Stimulated activated CD8-positive, alpha-beta memory T cell treated with anti-CD3 and anti-CD28 coated beads, Interleukin-15, amount 100 ng/mL, for 24 hours (primary cell): Measurements from ENCODE around the gene PHF12.

Source experiments
- DNase-seq: peaks from one replicate; pipeline ENCODE4 v3.0.0-alpha.2; 2020; ENCODE audit warnings: low read depth

PHF12 gene

DNA sequence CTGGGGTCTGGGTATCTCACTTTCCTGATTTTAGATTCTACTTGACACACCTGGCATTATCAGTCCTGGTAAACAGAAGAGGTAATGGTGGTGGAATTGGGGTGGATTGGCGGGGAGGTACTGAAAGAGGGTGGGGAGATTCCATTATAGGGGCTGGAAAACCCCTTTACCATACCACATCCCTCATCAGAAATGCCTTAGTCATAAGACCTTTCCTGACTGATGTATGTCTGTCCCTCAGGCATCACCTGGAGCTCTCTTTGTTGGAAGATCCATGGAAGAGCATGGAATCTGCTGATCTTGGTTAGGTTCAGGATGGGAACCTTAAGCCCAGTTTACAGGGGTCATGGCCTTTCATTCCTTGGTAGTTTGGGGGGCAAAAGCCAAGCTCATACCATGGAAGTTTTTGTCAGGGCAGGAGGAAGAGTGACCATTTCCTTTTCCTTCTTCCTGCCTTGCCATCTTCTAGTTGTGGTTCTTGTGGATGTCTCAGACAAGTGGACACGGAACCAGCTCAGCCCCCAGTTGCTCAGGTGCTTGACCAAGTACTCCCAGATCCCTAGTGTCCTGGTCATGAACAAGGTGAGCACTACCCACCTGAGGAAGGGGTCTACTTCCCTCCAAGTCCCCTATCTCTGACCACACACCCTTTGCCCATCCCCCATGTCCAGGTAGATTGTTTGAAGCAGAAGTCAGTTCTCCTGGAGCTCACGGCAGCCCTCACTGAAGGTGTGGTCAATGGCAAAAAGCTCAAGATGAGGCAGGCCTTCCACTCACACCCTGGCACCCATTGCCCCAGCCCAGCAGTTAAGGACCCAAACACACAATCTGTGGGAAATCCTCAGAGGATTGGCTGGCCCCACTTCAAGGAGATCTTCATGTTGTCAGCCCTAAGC, 93.2 kb downstream of the PHF12 start:
- DNase-seq, result no peak

DNA sequence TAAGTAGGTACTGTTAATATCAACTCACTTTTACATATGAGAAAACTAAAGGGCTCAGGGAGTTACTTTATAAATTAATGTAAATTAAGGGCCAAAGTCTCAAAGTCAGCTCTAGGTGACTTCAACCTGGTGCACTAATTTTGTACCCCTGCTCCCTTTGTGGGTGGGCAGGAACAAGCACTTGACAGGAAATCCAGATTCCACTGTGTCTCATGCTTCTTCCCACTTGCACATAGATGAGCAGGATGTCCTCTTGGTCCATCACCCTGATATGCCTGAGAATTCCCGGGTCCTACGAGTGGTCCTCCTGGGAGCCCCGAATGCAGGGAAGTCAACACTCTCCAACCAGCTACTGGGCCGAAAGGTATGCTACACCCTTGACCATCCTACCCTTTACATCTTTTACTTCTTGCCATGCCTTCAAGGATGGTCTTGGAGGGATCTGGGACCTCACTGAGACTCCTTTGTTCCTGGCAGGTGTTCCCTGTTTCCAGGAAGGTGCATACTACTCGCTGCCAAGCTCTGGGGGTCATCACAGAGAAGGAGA, 95.2 kb downstream of the PHF12 start:
- no peak for DNase-seq

DNA sequence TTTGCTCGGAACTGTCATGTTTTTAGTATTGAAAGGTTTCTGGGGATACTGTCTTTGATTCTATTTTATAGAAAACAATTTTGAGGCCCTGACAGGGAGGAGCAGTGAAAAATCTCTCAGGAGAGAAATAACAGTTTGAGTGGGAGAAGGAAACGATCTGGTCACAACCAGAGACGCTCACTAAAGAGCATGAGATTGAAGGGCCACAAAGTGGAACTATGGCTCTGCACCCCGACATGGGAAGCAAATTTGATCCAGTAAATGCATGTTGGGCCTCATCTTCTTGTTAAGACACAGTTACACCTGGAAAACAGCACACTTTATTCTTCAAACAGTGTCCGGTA, 96.0 kb downstream of the PHF12 start:
- no peak for DNase-seq
